GM21576 (cell line): ENCODE measurements around the gene SNAP47.

ENCODE experiments used
- ATAC-seq: cut with Tn5 transposase; IDR thresholded peaks from one replicate; pipeline ENCODE4 v1.9.1; 2021; ENCODE audit warnings: mild to moderate bottlenecking, moderate library complexity; ENCODE audit not compliant: unreplicated experiment

Gene SNAP47

DNA sequence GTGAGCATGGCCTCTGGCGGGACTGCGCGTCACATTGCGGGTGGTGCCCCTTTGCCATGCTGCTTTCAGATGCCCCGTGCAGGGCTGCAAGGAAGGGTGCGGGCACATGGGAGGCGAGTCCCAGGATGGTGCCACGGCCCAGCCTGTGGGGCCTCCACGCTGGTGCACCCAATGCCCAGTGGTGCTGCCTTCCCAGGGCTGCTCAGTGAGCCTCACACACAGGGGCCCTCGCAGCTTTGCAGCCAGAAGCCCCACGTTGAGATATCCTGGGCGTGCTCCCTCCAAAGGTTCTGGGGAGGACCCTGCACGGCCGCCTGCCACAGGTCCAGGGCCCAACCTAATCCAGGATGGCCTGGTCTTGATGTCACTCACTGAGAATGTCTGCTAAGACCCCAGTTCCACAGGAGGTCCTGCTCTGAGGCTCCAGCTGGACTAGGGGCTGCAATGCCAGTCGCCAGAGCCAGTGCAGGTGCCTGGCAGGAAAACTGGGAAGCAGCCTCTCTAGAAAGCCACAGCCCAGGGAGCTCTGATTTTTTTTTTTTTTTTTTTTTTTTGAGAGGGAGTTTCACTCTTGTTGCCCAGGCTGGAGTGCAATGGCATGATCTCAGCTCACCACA is 46.2 kb downstream of the SNAP47 start:
- no peak for ATAC-seq

DNA sequence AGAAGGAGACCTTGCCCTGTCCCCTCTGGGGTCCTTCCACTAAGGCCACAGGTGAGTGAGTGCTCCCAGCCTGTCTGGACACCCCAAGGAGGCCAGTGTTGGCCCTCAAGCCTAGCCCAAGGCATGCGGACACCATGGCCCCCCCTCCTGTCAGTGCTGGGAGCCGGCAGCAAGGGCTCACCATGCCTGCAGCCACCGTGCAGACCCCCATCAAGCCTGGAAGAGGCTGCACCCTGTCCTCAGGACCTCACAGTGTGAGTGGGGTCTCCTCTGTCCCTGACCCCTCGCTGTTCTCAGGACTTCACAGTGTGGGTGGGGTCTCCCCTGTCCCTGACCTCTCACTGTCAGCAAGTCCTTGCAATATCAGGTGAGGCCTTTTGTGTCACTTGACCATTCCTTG is 47.0 kb downstream of the SNAP47 start:
- ATAC-seq: no peak

DNA sequence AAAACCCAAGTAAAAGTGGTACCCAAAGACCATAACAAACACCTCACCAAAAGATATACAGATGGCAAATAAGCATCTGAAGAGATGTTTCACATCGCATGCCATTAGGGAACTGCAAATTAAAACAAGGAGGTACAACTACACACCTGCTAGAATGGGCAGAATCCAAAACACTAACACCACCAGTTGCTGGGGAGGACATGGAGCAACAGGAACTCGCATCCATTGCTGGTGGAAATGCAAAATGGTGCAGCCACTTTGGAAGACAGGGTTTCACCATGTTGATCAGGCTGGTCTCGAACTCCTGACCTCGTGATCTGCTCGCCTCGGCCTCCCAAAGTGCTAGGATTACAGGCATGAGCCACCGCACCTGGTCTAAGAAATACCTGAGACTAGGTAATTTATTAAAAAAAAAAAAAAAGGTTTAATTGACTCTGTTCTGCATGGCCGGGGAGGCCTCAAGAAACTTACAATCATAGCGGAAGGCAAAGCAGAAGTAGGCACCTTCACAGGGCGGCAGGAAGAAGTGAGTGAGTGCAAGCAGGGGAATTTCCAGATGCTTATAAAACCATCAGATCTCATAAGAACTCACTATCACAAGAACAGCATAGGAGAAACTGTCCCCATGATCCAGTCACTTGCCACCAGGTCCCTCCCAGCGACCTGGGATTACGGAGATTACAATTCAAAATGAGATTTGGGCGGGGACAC is 50.0 kb downstream of the SNAP47 start:
- ATAC-seq: no peak

DNA sequence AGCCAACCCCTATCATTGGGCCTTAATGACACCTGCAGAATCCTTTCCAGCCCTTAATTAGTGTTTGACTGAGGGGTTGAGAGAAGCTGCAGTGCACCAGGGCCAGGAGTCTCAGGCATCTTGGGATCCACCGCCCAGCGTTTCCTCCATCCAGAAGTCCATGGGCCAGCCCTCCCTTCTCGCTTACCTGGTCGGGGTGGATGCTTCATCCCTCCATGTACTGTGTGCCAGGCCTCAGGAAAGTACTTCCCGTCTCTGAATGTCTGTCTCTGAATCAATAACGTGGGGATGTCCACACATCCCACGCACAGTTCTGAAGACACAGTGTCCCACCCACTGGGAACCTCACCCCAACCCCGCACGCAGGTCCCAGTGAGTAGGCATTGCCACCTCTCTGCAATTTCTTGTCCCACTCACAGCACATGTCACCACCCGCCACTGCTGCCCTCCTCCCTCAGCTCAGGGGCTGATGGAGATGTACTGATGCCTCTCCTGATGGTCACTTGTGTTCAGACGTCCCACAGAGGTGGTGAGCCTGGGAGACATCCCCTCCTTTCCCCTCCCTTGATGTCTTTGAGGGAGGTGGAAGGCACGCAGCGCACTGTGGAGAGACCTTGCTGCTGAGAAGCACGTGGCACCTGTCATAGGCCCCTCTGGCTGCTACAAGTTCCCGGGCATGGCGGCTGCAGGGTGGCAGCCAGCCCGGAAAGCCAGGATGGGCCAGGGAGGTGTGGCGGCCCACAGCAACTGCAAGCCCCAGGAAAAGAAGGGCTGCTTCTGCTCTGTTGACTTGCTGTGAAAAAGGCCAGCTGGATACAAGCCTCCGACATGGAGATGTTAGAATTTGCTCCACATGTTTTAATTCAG is 50.8 kb downstream of the SNAP47 start:
- no peak for ATAC-seq

DNA sequence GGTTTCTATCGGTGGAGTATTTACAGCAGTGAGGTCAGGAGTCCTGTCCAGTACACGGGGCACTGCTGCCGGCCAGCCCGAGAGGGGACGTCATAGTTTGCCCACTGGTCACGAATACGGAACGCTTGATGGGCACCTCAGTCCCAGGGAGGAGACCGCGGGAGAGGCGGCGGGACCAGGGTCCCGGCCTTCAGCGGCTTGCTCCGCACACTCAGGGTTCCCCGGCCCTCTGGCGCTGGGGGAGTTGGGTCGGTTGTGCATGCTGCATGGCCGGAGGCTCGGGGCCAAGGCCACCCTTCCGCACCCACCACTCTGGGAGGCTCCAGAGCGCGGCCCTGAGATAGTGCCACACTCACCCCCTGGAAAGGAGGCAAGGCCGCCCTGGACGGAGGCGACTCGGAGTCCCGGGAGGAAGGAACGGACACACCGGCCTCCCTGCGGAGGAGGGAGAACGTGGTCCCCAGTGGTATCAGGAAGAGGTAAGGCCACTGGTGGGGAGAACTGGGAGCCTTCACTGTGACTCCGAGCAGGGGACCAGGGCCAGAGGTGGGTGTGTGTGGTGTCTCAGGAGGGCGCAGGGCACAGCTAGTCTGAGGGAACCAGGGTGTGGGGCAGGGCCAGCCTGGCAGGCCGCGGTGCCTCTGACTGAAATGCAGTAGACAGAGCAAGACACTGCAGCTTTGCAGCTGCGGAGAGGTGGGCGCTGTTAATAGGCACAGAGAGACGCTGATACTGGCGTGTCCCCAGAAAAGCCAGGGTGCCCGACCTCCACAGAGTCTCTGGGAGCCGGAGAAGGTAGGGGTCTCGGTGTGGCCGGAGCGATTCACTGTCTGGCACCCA is 51.7 kb downstream of the SNAP47 start:
- no peak for ATAC-seq

DNA sequence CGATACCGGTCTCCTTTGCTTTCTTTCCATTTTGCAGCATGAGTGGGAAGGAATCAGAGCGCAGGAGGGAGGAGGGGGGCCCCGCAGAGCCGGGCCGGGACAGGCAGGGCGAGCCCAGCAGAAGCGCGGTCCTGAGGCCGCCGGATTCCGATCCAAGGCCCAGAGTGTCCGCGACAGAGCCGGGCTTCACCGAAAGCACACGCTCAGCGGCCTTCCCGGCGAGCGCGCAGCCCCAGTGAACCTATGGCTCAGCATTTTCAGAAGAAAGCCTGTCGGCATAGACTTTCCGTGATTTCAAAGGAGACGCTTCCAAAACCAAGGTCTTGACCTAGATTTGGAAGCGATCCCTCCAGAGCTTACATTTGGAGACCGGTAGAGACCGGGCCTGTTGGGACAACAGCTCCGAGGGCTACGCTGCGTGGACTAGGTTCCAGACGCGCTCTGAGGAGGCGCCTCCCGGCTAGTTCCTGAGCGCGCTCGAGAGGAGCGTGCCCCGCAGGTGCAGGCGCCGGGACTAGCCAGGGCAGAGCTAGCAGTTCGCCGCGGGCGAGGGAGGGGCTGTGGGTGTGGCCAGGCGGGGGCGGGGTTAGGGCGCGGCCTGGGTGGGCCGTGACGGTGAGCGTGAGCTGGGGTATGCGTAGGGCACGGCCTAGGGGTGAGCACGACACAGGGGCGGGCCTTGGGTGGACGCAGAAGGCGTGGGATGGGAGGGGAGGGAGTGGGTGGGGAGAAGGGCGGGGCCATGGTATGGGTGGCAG is 52.5 kb downstream of the SNAP47 start:
- peak; percentile 92 for ATAC-seq

DNA sequence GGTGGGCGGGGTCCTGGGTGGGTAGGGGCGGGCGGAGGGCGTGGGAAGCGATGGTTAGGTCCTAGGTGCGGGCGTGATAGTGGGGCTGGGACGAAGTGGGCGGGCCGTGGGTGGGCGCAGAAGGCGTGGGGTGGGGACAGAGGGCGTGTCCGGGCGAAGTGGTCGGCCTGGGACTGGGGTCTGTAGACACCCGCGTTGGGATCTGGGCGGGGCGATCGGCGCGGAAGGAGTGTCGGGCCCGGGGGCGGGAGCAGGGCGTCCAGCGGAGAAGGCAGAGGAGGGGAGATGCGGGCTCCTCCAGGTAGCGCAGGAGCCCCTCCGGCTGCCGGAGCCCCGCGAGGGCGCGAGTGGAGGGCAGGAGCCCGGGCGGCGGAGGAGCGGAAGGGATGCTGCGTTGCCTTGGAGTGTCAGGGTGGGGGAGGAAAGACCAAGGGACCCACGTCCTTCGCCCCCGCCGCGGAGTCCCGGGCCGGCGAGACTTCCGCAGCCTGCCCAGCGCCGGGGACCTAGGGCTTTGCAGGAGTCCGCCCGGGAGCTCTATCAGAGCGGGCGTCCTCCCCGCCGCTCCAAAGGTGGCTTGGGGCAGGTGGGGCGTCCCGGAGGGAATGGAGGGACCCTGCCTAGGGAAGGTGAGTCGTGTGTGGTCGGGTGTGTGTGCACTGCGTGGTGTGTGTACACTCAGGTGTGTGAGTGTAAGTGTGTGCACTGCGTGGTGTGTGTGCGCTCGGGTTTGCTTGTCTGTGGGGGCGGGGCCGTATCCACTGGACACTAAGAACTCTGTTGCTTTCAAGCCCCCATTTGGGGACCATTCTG is 53.2 kb downstream of the SNAP47 start:
- ATAC-seq: peak; percentile 45

DNA sequence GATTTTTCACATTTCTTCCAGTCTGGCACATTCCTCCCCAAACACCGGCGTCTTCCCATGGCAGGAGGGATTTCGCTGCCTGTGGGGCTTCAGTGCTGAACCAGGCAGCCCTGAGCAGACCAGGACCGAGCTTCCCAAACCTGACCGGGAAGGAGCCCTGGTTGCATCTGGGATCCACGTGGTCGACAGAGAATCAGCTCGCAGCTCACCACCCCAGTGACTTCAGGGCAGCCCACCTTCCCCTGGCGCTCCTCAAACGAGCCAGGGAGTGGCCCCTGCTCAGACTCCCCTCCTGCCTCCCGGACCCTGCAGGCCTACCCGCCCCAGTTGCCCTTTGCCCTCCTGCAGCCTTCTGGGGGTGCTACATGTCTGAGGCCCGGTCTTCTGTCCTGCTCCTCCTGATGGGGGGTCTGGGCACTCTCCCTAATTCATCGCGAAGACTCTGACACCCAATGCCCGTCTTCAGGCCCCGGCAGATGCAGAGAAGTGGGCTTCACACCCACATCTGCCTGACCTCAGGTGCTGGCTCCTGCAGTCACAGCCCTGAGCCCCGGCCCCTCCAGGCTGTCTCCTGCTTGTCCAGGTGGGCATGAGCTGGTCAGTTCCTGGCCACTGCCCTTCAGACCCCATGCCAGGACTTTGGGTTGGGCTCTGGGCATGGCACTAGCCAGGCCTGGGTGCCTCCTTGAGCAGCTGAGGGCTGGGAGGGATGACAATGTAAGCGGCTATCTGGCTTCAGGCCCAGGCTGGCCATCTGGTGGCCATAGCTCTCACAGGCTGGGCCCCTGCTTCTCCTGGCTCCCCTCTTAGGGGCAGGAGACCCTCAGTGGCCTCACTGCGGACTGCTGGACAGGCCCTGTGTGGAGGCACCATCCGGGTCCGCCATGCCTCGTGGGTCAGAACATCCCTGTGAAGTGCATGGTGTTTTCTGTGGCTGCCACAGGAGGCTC is 54.1 kb downstream of the SNAP47 start:
- no peak for ATAC-seq

DNA sequence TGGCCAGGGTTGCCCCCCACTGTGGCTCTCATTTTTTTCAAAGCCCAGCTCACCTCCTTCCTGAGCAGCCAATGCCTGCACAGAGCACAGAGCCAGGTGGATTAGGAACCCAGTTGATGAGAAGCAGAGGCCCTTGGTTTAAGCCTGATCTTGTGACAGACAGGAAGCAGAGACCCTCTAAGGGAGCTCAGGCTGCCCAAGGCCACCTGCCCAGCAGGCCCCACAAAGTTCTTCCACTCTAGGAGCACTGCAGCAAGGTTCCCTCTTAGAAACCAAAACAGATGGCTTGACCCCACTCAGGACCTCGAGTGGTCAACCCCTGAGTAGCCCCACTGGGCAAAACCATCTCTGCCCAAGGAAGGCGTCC is 54.8 kb downstream of the SNAP47 start:
- no peak for ATAC-seq

DNA sequence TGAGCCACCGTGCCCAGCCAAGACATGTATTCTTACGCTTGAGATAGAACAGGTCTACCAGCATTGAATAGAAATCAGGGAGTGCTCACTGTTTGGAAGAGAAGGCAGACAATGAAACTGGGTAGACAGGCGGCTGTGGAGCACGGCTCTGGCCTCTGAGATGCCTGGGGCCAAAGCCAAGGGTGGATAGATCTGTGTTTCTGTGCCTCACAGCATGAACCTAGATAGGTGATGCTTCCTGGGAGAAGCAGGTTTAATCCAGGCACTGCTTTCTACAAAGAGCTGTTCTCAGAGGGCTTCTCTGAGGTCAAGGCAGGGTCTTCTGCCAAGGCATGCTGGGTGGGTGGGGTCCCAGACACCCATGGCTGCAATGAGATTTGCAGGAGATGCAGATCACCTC is 55.6 kb downstream of the SNAP47 start:
- no peak for ATAC-seq

DNA sequence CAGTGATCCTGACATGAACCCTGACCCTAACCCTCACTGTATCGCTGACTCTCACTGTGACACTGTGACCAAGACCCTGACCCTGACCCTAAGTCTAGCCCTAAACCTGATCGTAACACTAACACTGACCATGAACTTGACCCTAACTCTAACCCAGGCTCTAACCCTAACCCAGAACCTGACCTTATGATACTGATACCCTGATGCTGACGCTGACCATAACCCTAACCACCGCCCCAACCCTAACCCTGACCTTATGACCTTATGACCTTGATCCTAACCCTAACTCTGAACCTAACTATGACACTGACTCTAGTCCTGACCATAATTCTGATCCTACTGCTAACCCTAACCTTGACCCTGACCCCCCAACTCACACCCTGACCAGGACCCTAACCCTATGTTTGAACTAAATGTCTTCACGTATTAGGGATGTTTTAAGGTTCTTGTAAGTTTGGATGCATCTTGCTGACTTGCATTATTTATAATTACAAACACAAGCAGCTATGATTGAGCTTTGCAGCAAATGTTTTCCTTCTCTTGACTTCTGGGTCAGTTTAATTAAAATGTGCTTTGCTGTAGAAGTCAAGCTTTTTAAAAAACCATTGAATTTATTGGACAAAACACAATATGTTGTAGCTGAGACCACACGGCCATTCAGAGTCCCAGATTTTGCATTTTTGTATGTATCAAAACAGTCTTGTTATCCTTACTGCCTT is 56.3 kb downstream of the SNAP47 start:
- ATAC-seq: no peak

DNA sequence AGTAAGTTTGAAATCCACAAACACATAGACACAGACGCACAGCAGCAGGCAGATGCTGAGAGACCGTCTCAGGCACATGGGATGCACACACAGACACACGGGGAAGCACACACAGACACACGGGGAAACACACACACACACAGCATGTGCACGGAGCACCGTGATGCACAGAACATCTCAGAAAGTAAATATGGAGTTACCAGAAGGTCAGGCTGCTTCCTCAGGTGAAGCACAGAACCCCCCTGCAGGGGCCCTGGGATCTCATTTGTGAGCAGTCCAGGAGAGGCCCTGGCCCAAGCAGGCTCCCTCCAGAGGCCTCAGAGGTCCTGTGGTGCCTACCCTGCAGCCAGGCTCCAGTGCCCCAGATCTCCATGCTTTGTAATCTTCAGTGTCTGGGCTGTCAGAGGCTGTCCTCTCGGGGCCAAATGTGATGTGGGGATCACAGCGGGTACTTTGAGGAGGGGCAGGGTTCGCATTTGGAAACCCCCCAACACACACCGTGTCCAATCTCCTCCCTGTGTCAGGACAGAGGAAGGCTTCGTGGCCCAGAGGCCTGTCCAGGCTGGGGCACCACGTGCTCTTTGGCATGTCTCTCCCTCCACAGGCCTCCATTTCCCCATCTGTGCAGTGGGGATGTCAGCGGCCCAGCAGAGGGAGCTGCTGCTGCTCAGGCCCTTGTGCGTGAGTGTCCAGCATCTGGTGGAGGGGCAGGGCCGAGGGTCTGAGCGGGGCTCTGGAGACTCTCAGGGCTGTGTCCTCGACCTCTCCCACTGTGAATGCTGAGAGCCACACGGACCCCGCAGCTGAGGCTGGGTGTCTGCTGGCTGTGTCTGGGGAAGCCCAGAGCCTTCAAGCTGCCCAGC is 57.2 kb downstream of the SNAP47 start:
- ATAC-seq: no peak

DNA sequence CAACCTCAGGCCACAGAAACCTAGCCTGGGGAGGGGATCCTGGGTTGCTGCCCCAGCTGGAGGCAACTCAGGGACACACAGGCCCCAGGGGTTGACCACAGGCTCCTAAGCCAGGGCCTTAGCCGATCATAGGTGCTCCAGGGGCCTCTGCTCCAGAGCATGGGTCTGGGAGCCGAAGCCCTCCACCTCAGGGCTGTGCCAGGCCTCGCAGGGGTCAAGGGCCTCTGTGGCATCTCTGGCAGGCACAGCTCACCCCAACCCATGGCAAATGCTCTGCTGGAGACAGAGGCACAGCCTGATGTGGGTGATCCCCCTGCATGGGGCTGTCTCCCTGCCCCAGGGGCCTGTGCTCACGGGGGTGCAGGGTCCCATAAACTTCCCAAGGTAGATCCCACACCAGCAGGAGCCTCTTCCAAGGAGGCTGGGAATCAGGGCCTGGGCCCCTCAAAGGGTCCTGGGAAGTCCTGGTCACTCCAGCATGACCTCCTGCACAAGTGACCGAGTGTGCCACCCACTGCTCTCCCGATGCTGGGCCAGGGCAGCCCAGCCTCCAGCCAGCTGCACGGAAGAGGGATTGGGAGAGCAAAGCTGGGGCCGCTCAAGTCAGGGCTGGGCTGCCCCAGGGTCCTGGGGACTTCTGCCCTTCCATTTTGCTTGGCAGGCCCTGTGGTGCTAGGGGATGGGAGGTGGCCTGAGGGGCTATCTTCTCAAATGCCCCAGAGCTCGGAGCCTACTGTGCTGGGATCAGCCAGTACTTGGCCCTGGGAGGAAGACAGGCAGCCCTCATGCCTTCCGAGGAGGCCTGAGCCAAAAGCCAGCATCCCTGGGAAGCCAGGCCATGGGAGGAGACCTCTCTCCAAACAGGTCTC is 58.1 kb downstream of the SNAP47 start:
- ATAC-seq: no peak

DNA sequence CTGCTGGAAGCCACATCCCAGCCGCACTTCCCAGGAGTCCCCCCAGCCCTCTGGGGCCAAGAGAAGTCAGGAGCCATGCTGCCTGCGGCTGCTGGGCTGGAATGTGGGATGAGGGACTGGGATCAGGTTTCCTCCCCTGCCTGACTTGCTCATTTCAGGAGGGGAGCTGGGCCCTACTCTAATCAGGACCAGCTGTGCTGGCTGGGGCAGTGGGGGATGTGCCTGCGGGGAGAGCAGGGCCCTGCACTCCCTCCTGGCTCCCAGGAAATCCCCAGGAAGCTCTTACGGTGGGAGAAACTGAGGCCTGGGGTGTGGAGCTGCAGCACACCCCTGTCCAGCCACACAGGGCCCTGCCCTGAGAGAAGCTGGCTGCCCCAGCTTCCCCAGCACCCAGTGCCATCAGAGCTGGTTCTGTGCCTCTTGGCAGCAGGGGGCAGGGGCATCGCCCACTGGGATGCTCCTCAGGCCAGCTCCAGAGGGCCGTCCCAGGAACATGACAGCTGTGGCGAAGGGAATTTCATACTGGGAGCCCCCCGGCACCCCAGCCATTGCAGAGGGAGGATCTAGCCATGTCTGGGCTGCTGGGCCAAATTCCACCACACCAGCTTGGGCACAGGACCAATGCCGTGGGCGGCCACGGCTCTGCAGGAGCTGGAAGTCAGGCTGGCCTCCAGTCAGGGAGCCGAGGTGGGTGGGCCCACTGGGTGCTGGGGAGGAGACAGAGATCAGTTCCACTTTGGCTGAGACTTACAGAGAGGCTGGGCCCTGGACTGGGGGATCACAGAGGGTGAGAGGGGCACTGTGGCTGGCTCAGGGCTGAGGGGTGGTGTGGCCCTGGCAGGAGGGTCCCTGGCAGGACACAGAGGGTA is 58.9 kb downstream of the SNAP47 start:
- ATAC-seq: no peak

DNA sequence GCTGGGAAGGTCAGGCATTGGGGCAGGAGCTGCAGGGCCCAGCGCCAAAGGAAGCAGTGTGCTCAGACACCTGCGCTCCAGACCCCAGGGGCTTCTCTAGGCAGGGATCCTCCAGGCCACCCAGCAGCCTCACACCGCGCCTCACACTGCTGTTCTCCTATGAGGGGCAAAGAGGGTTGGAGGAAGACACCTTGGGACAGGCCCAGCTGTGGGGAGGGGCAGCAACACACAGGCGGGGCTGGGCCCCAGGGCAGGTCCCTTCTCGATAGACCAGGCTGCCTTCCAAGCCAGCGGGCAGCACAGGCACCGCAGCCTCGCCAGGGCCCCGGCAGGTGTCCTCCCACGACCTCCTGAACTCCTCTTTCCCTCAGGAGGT is 59.6 kb downstream of the SNAP47 start:
- ATAC-seq: no peak
